Astrocyte (in vitro differentiated cells and primary cell): Measurements from ENCODE around the gene KCNMA1.

ENCODE experiments used
- EZH2 ChIP-seq: IDR thresholded peaks from 2 replicates; pipeline ENCODE4 v1.6.1; 2012; ENCODE audit warnings: mild to moderate bottlenecking, low read length, inconsistent platforms; ENCODE audit not compliant: insufficient read depth
- TF ChIP-seq, protein P1 (sequence below): IDR thresholded peaks from 2 replicates; pipeline ENCODE4 v1.5.1; 2011; ENCODE audit warnings: low read depth, mild to moderate bottlenecking, inconsistent platforms, low read length, moderate library complexity; ENCODE audit not compliant: insufficient read depth

DNA sequence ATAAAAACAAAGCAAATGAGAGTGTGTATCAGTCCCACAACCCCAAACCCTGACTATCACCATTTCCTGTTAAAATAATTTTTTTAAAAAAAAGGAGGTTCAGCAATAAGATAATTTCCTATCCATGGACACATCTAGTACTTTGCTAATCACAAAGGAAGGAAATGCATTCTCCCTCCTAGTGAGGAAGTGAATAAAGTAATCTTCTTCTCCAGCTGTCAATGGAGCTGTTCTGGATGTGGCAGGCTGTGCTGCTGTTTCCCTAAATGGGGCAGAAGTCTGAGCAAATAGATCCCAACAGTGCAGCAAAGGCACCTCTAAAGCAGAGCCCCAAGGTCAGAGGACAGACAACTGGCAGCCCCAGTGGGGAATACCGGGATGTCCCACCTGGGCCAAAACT lies 540.0 kb downstream of the KCNMA1 start:
- TF ChIP-seq, protein P1, sequence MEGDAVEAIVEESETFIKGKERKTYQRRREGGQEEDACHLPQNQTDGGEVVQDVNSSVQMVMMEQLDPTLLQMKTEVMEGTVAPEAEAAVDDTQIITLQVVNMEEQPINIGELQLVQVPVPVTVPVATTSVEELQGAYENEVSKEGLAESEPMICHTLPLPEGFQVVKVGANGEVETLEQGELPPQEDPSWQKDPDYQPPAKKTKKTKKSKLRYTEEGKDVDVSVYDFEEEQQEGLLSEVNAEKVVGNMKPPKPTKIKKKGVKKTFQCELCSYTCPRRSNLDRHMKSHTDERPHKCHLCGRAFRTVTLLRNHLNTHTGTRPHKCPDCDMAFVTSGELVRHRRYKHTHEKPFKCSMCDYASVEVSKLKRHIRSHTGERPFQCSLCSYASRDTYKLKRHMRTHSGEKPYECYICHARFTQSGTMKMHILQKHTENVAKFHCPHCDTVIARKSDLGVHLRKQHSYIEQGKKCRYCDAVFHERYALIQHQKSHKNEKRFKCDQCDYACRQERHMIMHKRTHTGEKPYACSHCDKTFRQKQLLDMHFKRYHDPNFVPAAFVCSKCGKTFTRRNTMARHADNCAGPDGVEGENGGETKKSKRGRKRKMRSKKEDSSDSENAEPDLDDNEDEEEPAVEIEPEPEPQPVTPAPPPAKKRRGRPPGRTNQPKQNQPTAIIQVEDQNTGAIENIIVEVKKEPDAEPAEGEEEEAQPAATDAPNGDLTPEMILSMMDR = no peak
- no peak for TF ChIP-seq EZH2
